GM15510 (cell line): ENCODE results near the gene ECHDC1.

Experiments used
- POLR2A ChIP-seq: IDR thresholded peaks from 3 replicates; pipeline ENCODE4 v1.6.1; 2011; ENCODE audit warnings: borderline replicate concordance; ENCODE audit not compliant: insufficient read length; ENCODE audit errors: extremely low read depth

Gene ECHDC1

GRCh38 chr6:127272576-127272975, 70.8 kb downstream of the ECHDC1 start:
- TF ChIP-seq POLR2A = no peak

GRCh38 chr6:127267646-127268625, 75.5 kb downstream of the ECHDC1 start:
- no peak for TF ChIP-seq POLR2A

GRCh38 chr6:127266892-127267645, 76.3 kb downstream of the ECHDC1 start:
- TF ChIP-seq POLR2A = no peak

GRCh38 chr6:127266178-127266891, 77.1 kb downstream of the ECHDC1 start, which contains the start of gene RNF146:
Gene RNF146, plus strand, starts transcription at chr6:127266864. Its CDS starts 13,475 bp downstream, at chr6:127280339.
- TF ChIP-seq POLR2A = peak; percentile 84

- no peak for TF ChIP-seq POLR2A
Observed at GRCh38 chr6:127263481-127263880, 79.9 kb downstream of the ECHDC1 start.

GRCh38 chr6:127262896-127263295, 80.5 kb downstream of the ECHDC1 start:
- no peak for TF ChIP-seq POLR2A

GRCh38 chr6:127255286-127255685, 88.1 kb downstream of the ECHDC1 start:
- TF ChIP-seq POLR2A = no peak

- no peak for TF ChIP-seq POLR2A
Observed at GRCh38 chr6:127249621-127250020, 93.8 kb downstream of the ECHDC1 start.

- no peak for TF ChIP-seq POLR2A
Observed at GRCh38 chr6:127247114-127248096, 96.0 kb downstream of the ECHDC1 start.

- no peak for TF ChIP-seq POLR2A
Observed at GRCh38 chr6:127243501-127243900, 99.9 kb downstream of the ECHDC1 start.
